Activated gamma-delta T cell treated with Interleukin-2 at 50 U/mL for 16 hours (primary cell): Measurements from ENCODE around the gene ACAN.

Source experiments
- DNase-seq: peaks from one replicate; pipeline ENCODE4 v3.0.0-alpha.2; 2020

The ACAN gene

DNA sequence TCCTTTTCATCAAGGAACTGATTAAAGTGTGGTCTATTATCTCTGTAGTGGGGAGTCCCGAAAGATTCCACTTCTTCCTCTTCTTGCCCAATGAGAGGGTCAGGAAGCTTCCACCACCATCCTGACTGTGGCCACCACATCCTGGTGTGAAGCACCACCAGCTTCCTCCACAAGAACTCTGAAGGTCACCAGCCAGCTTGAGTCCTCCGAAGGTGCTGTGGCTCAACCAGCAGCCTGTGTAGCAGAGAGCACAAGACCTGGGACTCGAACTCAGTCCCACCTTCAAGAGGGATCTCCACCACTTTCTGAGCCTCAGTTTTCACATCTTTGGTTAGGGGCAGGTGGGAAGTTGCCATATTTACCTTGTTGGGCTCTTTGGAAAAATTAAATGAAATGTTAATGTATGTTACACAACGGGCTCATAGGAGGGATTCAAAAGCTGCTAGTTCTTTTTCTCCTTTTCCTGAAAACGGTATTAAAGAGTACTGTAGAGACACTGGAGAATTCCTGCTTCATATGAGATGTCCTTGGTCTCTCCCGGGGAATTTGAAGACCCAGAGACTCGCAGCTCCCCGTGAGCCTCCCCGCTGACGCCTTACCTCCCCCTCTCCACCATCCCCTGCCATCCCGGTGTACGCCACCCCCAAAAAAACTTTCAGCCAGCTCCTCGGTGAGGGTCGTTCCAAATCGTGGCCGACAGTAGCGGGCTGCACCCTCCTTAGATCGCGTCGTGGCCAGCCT is 816 bp upstream of the ACAN start:
- DNase-seq, result no peak

DNA sequence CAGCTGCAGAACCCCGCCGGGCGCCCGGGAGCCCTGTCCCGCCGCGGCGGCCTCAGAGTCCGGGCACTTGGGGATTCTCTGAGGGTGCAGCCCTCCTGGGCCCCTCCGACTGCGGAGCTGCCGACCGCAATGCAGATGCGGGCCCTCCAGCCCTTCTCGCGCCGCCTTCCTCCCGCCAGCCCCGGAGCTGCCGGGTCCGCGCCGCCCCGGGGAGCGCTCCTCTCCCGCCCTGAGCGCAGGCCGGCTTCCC is 320 bp upstream of the ACAN start:
- DNase-seq, result no peak

DNA sequence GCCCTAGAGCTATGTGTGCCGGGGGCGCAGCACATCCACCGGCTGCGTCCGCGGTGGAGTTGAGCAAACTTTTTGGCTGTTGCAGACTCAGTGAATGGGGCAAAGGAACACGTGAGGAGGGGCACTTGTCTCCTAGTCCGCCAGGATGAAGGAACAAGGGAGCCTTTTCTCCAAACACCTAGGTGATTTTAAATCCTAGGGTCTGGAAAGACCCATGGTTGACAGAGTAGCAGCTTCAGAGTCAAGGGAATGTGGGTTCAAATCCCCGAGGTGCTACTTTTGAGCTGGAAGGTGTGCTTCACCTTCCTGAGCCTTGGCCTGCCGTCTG is 648 bp downstream of the ACAN start:
- no peak for DNase-seq

DNA sequence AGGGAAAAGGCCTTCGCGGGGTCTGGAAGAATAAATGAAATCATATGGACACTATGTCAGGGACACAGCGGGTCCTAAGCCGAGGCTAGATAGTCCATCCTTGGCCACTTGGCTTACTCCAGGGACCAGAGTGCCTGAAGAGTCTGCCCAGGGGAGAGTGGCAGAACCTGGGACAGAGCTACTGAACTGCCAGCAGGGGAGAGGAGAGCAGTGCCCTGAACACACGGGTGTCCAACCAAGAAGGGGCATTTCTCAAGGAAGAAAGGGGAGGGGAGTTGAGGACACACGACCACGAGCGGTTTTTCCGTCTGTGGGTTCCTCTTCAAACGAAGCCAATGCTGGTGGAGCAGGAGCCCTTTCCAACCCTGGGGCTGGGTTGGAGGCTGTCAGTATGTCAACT is 1.0 kb downstream of the ACAN start:
- no peak for DNase-seq

DNA sequence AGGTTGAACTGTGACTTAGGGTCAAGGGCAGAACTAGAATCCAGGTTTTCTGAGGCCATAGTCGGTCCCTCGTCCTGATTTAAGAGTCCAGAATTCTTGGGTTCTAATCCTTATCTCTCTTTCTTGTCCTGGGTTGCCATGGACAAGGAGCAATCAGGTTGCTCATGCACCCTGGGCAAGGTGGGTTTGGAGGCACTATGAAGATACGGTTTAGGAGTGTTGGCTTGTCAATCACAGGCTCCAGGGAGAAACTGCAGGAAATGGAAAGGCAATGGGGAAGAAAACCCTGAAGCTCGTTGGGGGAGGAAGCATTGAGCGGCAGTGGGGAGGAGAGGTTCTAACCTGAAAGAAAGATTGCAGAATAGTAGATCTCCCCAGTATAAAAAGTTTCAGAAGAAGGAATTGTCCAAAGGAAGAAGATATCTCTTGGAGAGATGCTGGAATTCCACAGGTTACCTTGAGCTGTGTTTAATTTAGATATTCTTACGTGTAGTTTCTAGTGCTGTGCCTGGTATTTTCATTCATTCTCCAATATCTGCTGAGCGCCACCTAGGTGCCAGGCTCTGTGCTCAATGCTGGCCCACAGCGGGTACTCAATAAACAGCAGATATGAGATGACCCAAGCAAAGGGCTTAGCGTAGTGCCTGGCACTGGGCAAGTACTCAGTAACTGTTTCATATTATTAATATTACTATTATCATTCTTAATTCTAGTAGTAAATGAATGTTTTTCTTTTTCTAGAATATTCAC is 2.0 kb downstream of the ACAN start:
- no peak for DNase-seq

DNA sequence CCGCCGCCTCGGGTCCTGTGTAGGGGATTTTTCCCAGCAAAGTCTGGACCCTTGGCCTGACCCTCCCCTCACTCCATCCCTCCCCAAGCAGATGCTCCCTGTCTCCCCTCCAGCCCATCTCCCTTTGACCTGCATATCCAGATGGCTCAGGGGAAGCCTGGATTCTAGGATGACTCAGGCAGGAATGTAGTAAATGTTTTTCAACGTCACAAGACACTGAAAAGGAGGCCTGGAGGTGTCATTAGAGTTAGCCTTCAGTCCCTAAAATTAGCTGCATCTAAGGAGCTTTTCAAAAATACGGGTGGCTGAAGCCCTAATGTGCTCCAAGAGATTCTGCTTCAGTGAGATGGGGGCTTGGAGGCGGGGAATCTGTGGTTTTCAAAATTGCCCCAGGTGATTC is 7.2 kb downstream of the ACAN start:
- no peak for DNase-seq

DNA sequence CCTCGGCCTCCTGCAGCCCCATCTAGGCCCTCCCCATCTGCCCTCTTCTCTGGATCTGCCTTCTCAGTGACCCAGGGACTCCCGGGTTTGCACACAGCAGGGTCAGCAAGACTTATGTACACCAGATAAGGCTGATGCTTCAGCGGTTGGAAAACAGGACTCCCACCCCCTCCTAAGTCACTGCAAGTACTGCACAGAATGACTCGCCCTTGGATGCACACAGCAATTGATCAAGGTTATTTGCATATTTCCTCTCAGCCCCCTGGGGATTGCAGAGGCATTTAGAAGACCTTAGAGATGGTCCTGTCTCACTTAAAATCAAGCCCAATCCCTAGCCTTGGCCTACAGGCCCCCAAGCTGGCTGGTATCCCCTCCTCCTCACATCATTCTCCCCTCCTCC is 8.9 kb downstream of the ACAN start:
- DNase-seq, result no peak

DNA sequence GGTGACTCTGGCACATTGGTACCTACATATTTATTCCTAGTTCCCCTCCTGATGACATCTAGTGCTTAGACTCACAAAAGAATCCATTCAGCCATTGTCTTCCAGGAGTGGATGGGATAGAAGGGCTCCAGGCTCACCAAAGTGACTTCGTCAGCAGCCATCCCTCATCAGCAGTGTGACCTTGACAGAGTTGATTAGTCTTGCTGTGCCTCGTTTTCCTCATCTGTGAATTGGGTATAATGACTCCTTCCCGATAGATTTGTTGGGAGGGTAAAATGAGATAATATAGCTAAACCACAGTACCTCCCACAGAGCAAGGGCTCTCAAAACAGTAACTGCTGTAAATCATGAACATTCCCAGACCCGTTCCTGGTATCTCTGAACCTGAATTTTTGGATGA is 10.7 kb downstream of the ACAN start:
- no peak for DNase-seq

DNA sequence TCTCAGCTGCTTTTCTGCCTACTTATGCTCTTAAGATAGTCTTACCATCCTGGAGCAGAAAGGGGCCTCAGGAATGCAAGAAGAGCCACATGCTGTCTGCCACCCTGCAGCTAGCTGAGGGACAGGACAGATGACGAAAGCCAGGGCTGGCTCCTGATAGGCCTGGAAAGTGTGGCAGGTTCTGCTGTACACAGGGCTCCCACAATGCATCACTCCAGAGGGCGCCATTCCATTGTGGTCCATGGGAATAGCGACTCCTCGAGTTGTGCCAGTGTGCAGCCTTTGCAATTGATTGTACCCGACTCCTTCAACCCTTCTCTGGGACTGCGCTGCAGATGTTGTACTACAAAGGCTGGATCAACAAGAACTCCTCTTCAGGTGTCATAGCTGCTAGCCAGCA is 11.2 kb downstream of the ACAN start:
- DNase-seq, result no peak

DNA sequence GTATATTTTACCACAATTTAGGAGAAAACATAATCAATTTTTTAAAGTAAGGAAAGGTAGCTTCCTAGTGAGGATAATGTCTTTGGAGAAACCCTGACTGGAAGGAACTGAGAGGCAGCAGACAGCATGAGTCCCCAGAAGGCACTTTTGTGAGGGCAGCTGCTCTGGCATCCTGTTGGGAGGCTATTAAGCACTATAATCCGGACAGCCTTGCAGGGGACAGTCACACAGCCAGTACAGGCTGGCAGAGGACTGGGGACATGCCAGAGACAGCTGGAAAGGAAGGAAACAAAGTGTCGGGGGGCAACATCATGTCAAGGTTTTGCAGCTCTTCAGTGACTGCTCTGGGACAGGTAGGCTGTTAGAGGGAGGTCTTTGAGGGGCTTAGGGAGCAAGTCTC is 15.7 kb downstream of the ACAN start:
- DNase-seq, result no peak

DNA sequence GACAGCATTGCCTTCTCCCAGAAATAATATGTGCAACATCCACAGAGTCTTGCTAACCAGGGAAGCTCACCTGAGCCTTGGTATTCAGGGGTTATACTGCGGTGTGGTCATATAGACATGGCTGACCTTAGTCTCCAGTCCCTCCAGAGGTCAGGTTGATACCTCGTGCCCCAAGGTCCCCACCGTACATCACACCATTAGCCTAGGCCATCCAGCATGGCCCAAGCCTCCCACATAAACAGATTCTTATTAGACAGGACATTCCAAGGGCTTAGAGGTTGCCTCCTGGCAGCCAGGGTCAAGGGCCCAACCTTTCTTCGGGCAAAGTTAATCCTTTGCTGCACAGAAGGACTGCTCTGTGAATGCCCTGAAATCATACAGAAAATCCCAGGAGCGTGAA is 18.8 kb downstream of the ACAN start:
- no peak for DNase-seq

DNA sequence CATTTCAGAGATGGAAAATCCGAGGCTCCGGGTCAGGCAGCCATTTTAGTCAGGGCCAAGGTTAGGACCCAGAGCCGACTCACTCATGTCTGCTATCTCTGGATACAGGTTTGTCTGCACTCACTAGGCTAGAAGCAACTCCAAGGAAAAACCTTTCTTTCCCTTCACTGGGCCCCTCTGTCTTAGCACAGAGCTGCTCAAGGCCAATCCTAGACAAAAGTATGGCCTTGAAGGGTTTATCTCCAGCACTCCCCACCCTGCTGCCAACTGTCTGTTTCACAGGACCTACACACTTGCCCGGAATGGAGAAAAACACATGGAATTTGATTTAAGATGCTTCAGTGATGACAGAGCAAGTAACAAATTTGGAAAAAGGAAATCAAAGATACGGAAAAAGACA is 25.6 kb downstream of the ACAN start:
- DNase-seq, result no peak

DNA sequence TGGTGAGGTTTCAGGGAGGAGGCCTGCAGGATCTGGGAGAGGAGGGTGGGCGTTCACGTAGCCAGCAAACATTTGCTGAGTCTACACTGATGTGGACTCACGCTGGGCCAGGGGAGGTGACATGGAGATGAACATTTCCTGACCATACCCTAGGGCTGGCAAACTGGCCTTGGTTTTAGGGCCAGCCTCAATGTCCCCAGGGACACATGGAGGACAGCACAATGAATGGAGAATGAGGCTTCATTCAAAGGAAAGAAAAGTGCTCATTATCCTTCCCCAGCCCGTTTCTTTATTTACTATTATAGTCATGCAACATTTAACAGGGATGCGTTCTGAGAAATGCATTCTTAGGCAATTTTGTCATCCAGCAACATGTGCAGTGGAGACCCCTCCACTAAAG is 26.8 kb downstream of the ACAN start:
- no peak for DNase-seq

DNA sequence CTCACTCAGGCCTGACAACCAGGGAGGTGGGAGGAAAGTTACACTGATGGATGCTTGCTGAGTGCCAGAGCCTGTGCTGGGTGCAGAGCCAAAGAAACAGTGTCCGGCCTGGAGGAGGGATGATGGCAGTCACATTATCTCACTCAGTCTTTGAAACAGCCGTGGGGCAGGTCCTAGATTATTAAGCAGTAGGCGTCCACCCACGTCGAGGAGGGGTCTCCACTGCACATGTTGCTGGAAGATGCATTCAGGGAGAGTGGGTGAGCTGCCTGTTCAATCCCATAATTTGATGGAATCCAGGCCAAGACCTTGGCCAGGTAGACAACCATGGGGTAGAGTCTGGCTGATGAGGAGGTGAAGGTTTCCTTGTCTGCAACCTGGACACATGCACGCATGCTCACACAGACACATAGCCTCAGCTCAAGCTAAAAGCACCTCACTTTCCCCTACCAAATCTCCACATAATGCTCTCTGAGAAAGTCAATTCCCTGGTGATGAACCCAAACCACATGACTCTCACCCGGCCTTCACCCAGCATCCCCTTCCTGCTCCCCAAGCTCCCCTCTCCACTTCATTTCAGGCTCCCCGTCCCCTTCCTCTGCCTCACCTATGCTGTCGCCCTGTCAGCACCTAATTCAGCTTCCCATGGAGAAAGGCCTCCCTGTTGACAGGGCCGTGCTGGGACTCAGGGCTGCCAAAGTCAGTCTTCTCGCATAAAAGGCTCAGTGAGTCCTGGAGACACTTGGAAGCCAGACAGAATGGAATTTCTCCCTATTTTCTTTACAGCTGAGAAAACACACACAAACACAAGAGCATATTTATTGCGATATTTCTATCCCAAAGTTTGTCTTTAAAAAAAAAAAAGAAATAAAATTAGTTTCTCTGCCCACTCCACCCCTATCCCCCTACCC is 29.8 kb downstream of the ACAN start:
- DNase-seq, result no peak

DNA sequence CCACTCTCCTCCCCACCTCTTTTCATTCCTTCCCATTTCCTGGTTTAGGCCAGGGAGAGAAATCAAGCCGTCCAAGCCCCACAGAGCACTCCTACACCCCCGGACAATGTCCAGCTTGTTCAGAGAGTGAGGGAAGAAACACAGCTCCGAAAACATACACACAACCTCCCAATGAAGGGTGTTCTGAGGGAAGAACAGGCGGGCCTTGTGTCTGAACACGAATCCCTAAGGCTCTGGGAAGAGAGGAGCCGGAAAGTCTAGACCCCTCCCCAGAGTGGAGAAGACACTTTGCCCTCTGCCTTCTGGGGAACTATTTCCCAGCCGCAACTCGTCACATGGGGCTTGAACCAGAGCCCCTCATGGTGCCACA is 30.5 kb downstream of the ACAN start:
- DNase-seq, result no peak

DNA sequence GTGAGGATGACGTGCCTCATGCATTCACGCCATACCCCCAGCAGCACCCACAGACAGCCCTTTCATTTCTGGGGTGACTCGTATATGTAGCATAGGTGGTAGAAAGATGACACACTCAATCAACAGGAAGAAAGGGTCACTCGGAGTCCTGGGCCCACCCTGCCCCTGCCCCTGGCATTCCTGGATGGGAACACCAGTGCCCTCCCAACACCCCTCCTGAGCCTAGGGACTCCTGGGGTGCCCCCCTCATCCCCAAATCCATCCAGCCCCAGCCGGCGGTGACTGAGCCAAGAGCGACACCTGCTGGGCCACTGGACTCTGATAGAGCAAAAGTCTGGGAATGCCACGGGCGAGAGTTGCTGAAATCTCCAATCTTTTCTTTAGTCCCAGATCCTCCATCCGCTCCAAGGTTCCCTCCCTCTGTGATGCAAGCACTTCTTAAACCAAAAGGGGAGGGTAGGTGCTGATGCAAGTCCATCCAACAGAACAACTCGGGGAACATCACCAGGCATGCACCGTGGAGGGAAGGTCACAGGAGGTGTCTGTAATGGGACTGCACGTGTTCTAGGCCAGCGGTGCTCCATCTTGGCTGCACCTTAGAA is 31.1 kb downstream of the ACAN start:
- DNase-seq, result peak; percentile 11

DNA sequence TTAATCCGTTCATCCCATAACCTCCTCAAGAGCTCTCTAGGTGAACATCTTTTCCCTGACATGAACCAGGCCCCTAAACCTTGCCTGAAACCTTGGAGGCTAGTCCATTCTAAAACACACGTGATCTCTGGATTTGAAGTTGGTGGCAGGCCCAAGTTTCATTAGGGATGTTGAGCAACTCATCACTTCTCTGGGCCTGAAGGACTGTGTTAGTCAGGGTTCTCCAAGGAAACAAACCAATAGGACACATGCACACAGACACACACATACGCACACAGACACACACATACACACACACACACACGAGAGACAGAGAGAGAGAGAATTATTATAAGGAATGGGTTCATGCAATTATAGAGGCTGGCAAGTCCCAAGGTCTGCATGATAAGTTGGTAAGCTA is 31.9 kb downstream of the ACAN start:
- no peak for DNase-seq

DNA sequence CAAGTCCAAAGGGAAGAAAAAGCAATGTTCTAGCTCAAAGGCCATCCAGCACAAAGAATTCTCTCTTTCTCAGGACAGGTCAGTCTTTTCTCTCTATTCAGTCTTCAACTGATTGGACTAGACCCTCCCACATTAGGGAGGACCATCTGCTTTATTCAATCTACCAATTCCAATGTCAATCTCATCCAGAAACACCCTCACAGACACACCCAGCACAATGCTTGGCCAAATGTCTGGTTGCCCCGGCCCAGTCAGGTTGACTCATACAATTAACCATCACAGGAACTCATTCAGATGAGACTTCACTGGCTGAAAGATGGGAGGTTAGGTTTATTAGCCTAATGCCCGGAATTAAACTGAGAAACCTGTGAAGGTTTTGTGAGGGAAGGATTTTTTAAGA is 32.4 kb downstream of the ACAN start:
- no peak for DNase-seq

DNA sequence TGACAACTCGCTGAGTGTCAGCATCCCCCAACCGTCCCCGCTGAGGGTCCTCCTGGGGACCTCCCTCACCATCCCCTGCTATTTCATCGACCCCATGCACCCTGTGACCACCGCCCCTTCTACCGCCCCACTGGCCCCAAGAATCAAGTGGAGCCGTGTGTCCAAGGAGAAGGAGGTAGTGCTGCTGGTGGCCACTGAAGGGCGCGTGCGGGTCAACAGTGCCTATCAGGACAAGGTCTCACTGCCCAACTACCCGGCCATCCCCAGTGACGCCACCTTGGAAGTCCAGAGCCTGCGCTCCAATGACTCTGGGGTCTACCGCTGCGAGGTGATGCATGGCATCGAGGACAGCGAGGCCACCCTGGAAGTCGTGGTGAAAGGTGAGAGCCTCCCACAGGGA is 35.4 kb downstream of the ACAN start:
- DNase-seq, result no peak

DNA sequence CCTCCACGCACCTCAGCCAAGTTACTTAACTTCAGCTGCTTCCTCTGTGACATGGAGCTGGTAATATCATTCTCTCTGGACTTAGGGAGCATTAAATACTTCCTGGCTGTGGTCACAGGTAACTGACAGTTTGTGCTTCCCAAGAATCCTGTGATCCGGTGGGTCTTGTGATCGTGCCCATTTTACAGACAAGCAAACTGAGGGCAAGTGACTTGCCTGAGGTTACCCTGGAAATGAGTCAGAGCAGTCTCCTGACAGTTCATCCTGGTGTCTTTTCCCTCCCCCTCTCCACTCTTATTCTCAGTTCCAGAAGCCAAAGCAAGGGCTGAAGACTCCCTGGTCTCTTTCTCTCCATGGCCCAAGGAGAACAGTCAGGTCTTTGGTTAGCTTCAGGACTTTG is 35.9 kb downstream of the ACAN start:
- DNase-seq, result no peak

DNA sequence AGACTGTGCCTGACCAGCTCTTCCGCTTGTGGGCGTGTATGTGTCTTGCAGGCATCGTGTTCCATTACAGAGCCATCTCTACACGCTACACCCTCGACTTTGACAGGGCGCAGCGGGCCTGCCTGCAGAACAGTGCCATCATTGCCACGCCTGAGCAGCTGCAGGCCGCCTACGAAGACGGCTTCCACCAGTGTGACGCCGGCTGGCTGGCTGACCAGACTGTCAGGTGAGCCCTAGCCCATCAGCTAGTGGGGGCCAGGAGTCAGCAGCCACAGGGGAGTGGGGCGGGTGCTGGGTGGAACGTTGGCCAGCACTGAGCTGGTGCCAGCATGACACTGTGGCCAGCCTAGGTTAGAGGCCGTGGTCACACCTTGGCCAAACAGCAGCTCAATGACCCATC is 36.7 kb downstream of the ACAN start:
- DNase-seq, result no peak

DNA sequence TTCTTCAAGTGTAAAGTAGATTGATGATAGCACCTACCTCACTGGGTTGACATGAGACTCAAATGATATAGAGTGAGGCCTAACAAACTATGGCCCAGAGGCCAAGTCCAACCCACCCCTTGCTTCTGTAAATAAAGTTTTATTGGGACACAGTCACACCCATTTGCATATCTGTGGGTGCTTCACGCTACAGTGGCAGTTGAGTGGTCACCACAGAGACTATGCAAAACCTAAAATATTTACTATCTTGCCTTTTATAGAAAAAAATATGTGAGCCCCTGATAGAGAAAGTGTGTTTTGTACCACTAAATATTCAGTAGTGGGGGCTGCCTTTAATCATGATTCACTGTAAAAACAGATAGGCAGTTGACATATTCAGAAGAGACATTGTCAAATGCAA is 38.0 kb downstream of the ACAN start:
- DNase-seq, result no peak

DNA sequence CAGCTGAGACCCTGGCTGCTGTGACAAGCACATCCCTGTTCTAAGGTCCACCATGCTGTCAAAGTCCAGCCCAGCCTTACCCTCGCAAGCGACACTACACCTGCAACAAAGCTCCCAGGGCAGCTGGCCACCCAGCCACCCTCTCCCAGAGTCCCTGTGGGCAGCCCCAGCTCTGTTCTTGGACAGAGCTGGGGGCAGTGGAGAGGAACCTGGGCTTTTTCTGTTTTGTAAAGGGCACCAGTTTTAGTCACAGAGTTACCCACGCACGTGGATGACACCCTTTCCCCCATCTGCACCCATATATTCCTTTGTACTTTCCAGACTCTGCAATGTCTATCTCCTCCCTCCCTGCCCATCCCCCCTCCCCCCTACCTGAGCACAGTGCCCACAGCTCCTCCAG is 38.9 kb downstream of the ACAN start:
- DNase-seq, result no peak

DNA sequence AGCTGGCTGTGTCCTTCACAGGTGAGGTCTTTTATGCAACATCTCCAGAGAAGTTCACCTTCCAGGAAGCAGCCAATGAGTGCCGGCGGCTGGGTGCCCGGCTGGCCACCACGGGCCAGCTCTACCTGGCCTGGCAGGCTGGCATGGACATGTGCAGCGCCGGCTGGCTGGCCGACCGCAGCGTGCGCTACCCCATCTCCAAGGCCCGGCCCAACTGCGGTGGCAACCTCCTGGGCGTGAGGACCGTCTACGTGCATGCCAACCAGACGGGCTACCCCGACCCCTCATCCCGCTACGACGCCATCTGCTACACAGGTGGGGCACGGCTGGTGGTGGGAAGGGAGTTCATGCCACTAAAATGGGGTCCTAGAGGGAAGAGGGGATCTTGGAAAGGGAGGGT is 40.1 kb downstream of the ACAN start:
- no peak for DNase-seq
